GM23248 (cell line): Measurements from ENCODE around the gene NPHP4.

Experiments
- EZH2 ChIP-seq: fragments of 200-600 bp; sonication (generic); IDR thresholded peaks from 2 replicates; pipeline ENCODE4 v1.6.1; 2018; ENCODE audit warnings: antibody characterized with exemption, mild to moderate bottlenecking; ENCODE audit not compliant: insufficient read depth, poor library complexity, severe bottlenecking
- EZH2phosphoT487 ChIP-seq: fragments of 200-600 bp; sonication (generic); IDR thresholded peaks from 2 replicates; pipeline ENCODE4 v1.6.1; 2018; ENCODE audit warnings: antibody characterized with exemption, moderate library complexity, mild to moderate bottlenecking, low read depth; ENCODE audit not compliant: insufficient read depth

DNA sequence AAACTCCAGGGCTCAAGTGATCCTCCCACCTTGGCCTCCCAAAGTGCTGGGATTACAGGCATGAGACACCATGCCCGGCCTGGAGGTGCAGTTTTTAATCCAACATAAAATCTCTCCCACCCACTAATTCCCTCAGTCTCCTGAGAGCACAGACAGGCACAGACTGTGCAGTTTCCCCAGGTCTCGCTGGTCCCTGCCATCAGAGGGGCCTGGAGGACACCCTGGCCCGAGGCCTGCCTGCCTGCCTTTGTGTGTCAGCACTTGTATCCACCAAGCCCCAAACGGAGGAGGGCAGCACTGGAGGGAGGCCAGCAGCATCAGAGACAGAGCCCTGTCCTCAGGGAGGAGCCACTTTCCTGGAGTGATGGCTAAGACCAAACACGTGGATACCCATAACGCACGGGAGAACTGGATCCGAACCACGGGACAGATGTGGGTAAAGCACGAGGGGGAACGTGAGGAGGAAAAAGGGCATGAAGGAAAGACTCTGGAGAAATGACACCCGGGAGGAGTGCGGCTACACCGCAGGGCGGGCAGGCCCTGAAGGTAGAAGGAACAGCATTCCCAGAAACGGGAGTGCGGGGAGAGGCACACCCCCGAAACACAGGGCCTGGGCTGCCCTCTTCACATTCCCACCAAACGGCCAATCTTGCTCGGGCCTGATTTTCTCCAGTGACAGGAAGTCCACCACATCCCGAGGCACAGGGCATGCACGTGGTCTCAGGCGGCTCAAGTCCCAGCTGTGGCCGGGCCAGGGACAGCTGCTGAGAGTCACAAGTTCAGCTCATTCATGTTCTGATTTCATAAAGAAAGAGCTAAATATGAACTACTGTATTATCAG is 29.7 kb downstream of the NPHP4 start:
- TF ChIP-seq EZH2 (no peak), EZH2phosphoT487 (no peak)
